ENCODE data around the gene EPB41L2. TPM values are rescaled to one million over a fixed set of nuclear protein-coding genes. Genes with fewer than 3 reads are reported as not detected.

The EPB41L2 gene
- total RNA-seq, 1 experiment from 2014 or later: 22.5 TPM

GRCh38 chr6:131007286-131007685, 55.8 kb downstream of the EPB41L2 start:
- Mint-ChIP-seq H3K4me1 (ENCODE audit: insufficient read depth, unreplicated experiment) (no peaks in the 10 kb centered on the region), H3K9me3 (ENCODE audit: unreplicated experiment) (peaks cover 20% of the 10 kb centered on the region)
- BruUV-seq (replicated peaks): no TSS peak

DNA sequence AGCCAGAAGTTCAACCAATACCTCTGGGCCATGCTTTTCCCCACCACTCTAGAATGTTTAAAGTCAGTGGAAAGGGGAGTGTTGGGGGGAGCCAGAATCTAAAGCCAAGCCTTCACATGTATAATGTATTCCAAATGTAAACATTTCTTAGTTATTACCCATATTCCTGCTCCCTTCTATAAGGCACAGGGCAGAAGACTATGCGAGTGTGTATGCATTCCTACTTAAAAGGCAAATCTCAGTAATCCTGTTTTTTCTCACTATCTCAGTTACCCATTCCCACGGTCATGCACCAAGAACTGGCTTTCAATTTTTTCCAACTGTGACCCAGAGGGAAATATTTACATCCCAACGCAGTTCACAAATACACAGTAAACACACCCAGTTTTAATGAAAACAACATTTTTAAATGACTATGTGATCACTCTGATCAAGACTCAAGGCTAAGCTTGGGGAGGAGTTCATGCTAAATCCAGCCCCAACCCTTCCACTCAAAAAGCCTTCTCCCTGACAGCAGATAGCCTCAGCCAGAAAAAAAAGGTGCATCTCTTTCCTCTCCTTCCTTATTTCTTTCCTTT, 57.5 kb downstream of the EPB41L2 start:
- no peaks in the 10 kb centered on the region for H3K4me1 Mint-ChIP-seq (ENCODE audit: insufficient read depth, unreplicated experiment)
- H3K36me3 Mint-ChIP-seq (ENCODE audit: insufficient read depth, unreplicated experiment): no peaks in the 10 kb centered on the region
- H3K9me3 Mint-ChIP-seq (ENCODE audit: unreplicated experiment): peaks cover 20% of the 10 kb centered on the region
- no TSS peak for BruUV-seq (replicated peaks)
- no peak overlapping the region for H3K4me3 Mint-ChIP-seq (ENCODE audit: unreplicated experiment)
- no peaks in the 10 kb centered on the region for H3K27me3 Mint-ChIP-seq (ENCODE audit: insufficient read depth, unreplicated experiment)
- POLR2A ChIA-PET: interaction anchor here (0.7 kb wide), 1 partner anchor 10 kb away, joined by 4 read pairs; no protein-coding TSS in a partner anchor
- no peak overlapping the region for H3K27ac Mint-ChIP-seq (ENCODE audit: low read depth, unreplicated experiment)
- CTCF ChIA-PET: no interaction called here
- TF ChIP-seq CTCF (IDR thresholded peaks at IDR 0.05; ENCODE audit: unreplicated experiment): no peak
- no peak for DNase-seq (ENCODE audit: unreplicated experiment)
- intact Hi-C loops (cut with micrococcal nuclease): no loop called here

More at GRCh38 chr6:131007286-131007685, 55.8 kb downstream of the EPB41L2 start:
- TF ChIP-seq CTCF (IDR thresholded peaks at IDR 0.05; ENCODE audit: unreplicated experiment): no peak
- CTCF ChIA-PET: no interaction called here
- no peak overlapping the region for H3K4me3 Mint-ChIP-seq (ENCODE audit: unreplicated experiment)
- no peaks in the 10 kb centered on the region for H3K36me3 Mint-ChIP-seq (ENCODE audit: insufficient read depth, unreplicated experiment)
- POLR2A ChIA-PET: interaction anchor here (0.9 kb wide), 1 partner anchor 18 kb away, joined by 3 read pairs; no protein-coding TSS in a partner anchor
- no peak overlapping the region for H3K27ac Mint-ChIP-seq (ENCODE audit: low read depth, unreplicated experiment)
- DNase-seq (ENCODE audit: unreplicated experiment): no peak
- H3K27me3 Mint-ChIP-seq (ENCODE audit: insufficient read depth, unreplicated experiment): no peaks in the 10 kb centered on the region
- intact Hi-C loops (cut with micrococcal nuclease): no loop called here

GRCh38 chr6:131004936-131005335, 58.1 kb downstream of the EPB41L2 start:
- ChIA-PET POLR2A (interaction anchor here (0.7 kb wide), 1 partner anchor 9 kb away, joined by 4 read pairs; no protein-coding TSS in a partner anchor), CTCF (interaction anchor here (0.6 kb wide), 1 partner anchor 42 kb away, joined by 5 read pairs; no protein-coding TSS in a partner anchor)
- no peaks in the 10 kb centered on the region for H3K4me1 Mint-ChIP-seq (ENCODE audit: insufficient read depth, unreplicated experiment)
- no peaks in the 10 kb centered on the region for H3K27me3 Mint-ChIP-seq (ENCODE audit: insufficient read depth, unreplicated experiment)
- no peak overlapping the region for H3K27ac Mint-ChIP-seq (ENCODE audit: low read depth, unreplicated experiment)
- no peaks in the 10 kb centered on the region for H3K36me3 Mint-ChIP-seq (ENCODE audit: insufficient read depth, unreplicated experiment)
- DNase-seq (ENCODE audit: unreplicated experiment): no peak
- intact Hi-C loops (cut with micrococcal nuclease): no loop called here
- peaks cover 20% of the 10 kb centered on the region for H3K9me3 Mint-ChIP-seq (ENCODE audit: unreplicated experiment)
- BruUV-seq (replicated peaks): no TSS peak
- no peak overlapping the region for H3K4me3 Mint-ChIP-seq (ENCODE audit: unreplicated experiment)
- no peak for TF ChIP-seq CTCF (IDR thresholded peaks at IDR 0.05; ENCODE audit: unreplicated experiment)

DNA sequence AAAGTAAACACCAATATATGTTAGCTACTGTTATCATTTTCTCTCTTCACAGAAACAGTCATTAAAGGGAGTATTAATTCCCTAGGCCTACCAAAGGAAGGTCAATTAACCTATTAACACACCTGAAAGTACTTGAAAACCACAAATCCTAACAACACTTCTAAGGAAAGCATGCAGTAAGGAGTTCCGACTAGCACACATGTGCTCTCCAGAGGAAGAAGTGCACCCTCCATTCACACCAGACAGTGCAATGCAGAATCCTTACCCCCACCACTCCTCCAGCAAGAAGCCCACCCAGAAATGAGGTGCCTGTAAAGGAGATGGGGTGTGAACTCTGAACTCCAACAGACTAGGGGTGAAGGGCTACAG, 58.7 kb downstream of the EPB41L2 start:
- intact Hi-C loops (cut with micrococcal nuclease): no loop called here
- Mint-ChIP-seq H3K9me3 (ENCODE audit: unreplicated experiment) (peaks cover 20% of the 10 kb centered on the region), H3K27me3 (ENCODE audit: insufficient read depth, unreplicated experiment) (no peaks in the 10 kb centered on the region), H3K4me3 (ENCODE audit: unreplicated experiment) (no peak overlapping the region), H3K36me3 (ENCODE audit: insufficient read depth, unreplicated experiment) (no peaks in the 10 kb centered on the region), H3K4me1 (ENCODE audit: insufficient read depth, unreplicated experiment) (no peaks in the 10 kb centered on the region), H3K27ac (ENCODE audit: low read depth, unreplicated experiment) (no peak overlapping the region)
- DNase-seq (ENCODE audit: unreplicated experiment): no peak
- no TSS peak for BruUV-seq (replicated peaks)
- no peak for TF ChIP-seq CTCF (IDR thresholded peaks at IDR 0.05; ENCODE audit: unreplicated experiment)
- POLR2A ChIA-PET: interaction anchor here (0.7 kb wide), 1 partner anchor 12 kb away, joined by 4 read pairs; no protein-coding TSS in a partner anchor
- CTCF ChIA-PET: interaction anchor here (0.6 kb wide), 2 partner anchors 41 to 516 kb away, joined by 3 to 5 read pairs; no protein-coding TSS in a partner anchor
